H9 (cell line): Measurements from ENCODE around the gene C5orf15. TPM values are rescaled to one million over a fixed set of nuclear protein-coding genes. Genes with fewer than 3 reads are reported as not detected.

Experiments
- DNase-seq: peaks from one replicate; pipeline ENCODE4 v3.0.0-alpha.2; 2017
- H2AFZ ChIP-seq: one replicate; pipeline ENCODE4 v1.6.1; 2013; ENCODE audit warnings: mild to moderate bottlenecking, low read length, control low read depth, moderate library complexity
- H2AK5ac ChIP-seq: 2 replicates; pipeline ENCODE4 v1.6.1; 2013; ENCODE audit warnings: low read length, control low read depth, mixed read lengths; ENCODE audit not compliant: insufficient read length
- H2BK120ac ChIP-seq: one replicate; pipeline ENCODE4 v1.6.1; 2013; ENCODE audit warnings: low read depth, mild to moderate bottlenecking, low read length, control low read depth, inconsistent platforms; ENCODE audit not compliant: poor library complexity, severe bottlenecking
- H2BK12ac ChIP-seq: 2 replicates; pipeline ENCODE4 v1.6.1; 2013; ENCODE audit warnings: low read length, control low read depth, mixed read lengths, low read depth; ENCODE audit not compliant: insufficient read length
- H2BK15ac ChIP-seq: 2 replicates; pipeline ENCODE4 v1.6.1; 2013; ENCODE audit warnings: low read depth, low read length, control low read depth
- H2BK20ac ChIP-seq: one replicate; pipeline ENCODE4 v1.6.1; 2013; ENCODE audit warnings: low read depth, mild to moderate bottlenecking, low read length, control low read depth, inconsistent platforms; ENCODE audit not compliant: poor library complexity, severe bottlenecking
- H2BK5ac ChIP-seq: 2 replicates; pipeline ENCODE4 v1.6.1; 2013; ENCODE audit warnings: low read length, control low read depth, mixed read lengths; ENCODE audit not compliant: insufficient read length
- H3K14ac ChIP-seq: 2 replicates; pipeline ENCODE4 v1.6.1; 2013; ENCODE audit warnings: low read length, control low read depth; ENCODE audit not compliant: insufficient read depth
- H3K18ac ChIP-seq: 2 replicates; pipeline ENCODE4 v1.6.1; 2013; ENCODE audit warnings: low read depth, mild to moderate bottlenecking, mixed read lengths, low read length, control low read depth; ENCODE audit not compliant: insufficient read length
- H3K23ac ChIP-seq: 2 replicates; pipeline ENCODE4 v1.6.1; 2013; ENCODE audit warnings: low read length, control low read depth, mixed read lengths, low read depth; ENCODE audit not compliant: insufficient read length
- H3K23me2 ChIP-seq: 2 replicates; pipeline ENCODE4 v1.6.1; 2013; ENCODE audit warnings: low read depth, mild to moderate bottlenecking, mixed read lengths, low read length, control low read depth; ENCODE audit not compliant: insufficient read length, poor library complexity, severe bottlenecking
- H3K27ac ChIP-seq: 2 replicates; pipeline ENCODE4 v1.5.1; 2013; ENCODE audit warnings: low read length, control low read depth, mixed read lengths, low read depth; ENCODE audit not compliant: insufficient read length
- H3K27me3 ChIP-seq: 2 replicates; pipeline ENCODE4 v1.6.1; 2013; ENCODE audit warnings: low read length, control low read depth, inconsistent platforms; ENCODE audit not compliant: insufficient read depth
- H3K4ac ChIP-seq: 2 replicates; pipeline ENCODE4 v1.6.1; 2013; ENCODE audit warnings: low read depth, mild to moderate bottlenecking, control low read depth, inconsistent platforms, low read length, moderate library complexity
- H3K4me1 ChIP-seq: 2 replicates; pipeline ENCODE4 v1.6.1; 2013; ENCODE audit warnings: low read length, control low read depth, inconsistent platforms; ENCODE audit not compliant: insufficient read depth
- H3K4me2 ChIP-seq: 2 replicates; pipeline ENCODE4 v1.6.1; 2013; ENCODE audit warnings: low read length, control low read depth, mixed read lengths; ENCODE audit not compliant: insufficient read length, insufficient read depth
- H3K56ac ChIP-seq: 2 replicates; pipeline ENCODE4 v1.6.1; 2013; ENCODE audit warnings: low read depth, mild to moderate bottlenecking, mixed read lengths, low read length, control low read depth; ENCODE audit not compliant: insufficient read length
- H3K79me1 ChIP-seq: 2 replicates; pipeline ENCODE4 v1.6.1; 2013; ENCODE audit warnings: low read depth, mild to moderate bottlenecking, moderate library complexity, low read length, control low read depth, inconsistent platforms; ENCODE audit not compliant: insufficient read depth, poor library complexity, severe bottlenecking
- H3K79me2 ChIP-seq: 2 replicates; pipeline ENCODE4 v1.6.1; 2013; ENCODE audit warnings: low read length, control low read depth, inconsistent platforms; ENCODE audit not compliant: insufficient read depth
- H3K9ac ChIP-seq: 2 replicates; pipeline ENCODE4 v1.6.1; 2013; ENCODE audit warnings: low read length, control low read depth, mixed read lengths; ENCODE audit not compliant: insufficient read length; ENCODE audit errors: extremely low read depth
- H3K9me3 ChIP-seq: one replicate; pipeline ENCODE4 v1.6.1; 2013; ENCODE audit warnings: low read depth, low read length, inconsistent platforms; ENCODE audit not compliant: control insufficient read depth
- H3T11ph ChIP-seq: one replicate; pipeline ENCODE4 v1.6.1; 2013; ENCODE audit warnings: mild to moderate bottlenecking, low read length, control low read depth, inconsistent platforms
- H4K20me1 ChIP-seq: one replicate; pipeline ENCODE4 v1.6.1; 2013; ENCODE audit not compliant: control insufficient read depth, insufficient read length, insufficient read depth
- H4K5ac ChIP-seq: 2 replicates; pipeline ENCODE4 v1.6.1; 2013; ENCODE audit warnings: low read depth, mild to moderate bottlenecking, mixed read lengths, low read length, control low read depth; ENCODE audit not compliant: insufficient read length
- H4K8ac ChIP-seq: replicated peaks from 2 replicates; pipeline ENCODE4 v1.6.1; 2013; ENCODE audit warnings: low read length, control low read depth, mixed read lengths, low read depth; ENCODE audit not compliant: insufficient read length
- H4K91ac ChIP-seq: 2 replicates; pipeline ENCODE4 v1.6.1; 2013; ENCODE audit warnings: low read depth, mild to moderate bottlenecking, moderate library complexity, mixed read lengths, low read length, control low read depth; ENCODE audit not compliant: insufficient read length
- H3K27ac Mint-ChIP-seq, 3 experiments: 2 replicates in 2 of 3; 3 replicates in 1 of 3; pipeline ENCODE4 v1.8.0; 2020 to 2021; ENCODE audit warnings: mixed read lengths in 3 of 3, mild to moderate bottlenecking in 1 of 3, moderate library complexity in 1 of 3
- H3K27me3 Mint-ChIP-seq: 2 replicates; pipeline ENCODE4 v1.8.0; 2021; ENCODE audit warnings: low read depth, mild to moderate bottlenecking, moderate library complexity, mixed read lengths
- H3K36me3 Mint-ChIP-seq, 3 experiments: 2 replicates in 2 of 3; 3 replicates in 1 of 3; pipeline ENCODE4 v1.8.0; 2020 to 2021; ENCODE audit warnings: low read depth in 3 of 3, mixed read lengths in 3 of 3; ENCODE audit not compliant: insufficient read depth in 1 of 3
- H3K4me1 Mint-ChIP-seq, 2 experiments: 2 replicates each; pipeline ENCODE4 v1.8.0; 2020; ENCODE audit warnings: mixed read lengths in 2 of 2
- H3K4me3 Mint-ChIP-seq, 2 experiments: 2 replicates in 1 of 2; 3 replicates in 1 of 2; pipeline ENCODE4 v1.8.0; 2020 to 2021; ENCODE audit warnings: mild to moderate bottlenecking in 2 of 2, mixed read lengths in 2 of 2, moderate library complexity in 1 of 2
- H3K9me3 Mint-ChIP-seq, 2 experiments: 2 replicates in 1 of 2; 3 replicates in 1 of 2; pipeline ENCODE4 v1.8.0; 2020; ENCODE audit warnings: mild to moderate bottlenecking in 2 of 2, mixed read lengths in 2 of 2, moderate library complexity in 1 of 2
- CTCF ChIP-seq: fragments of 200-600 bp; sonication (generic); conservative IDR thresholded peaks from 3 replicates; pipeline ENCODE4 v1.8.0; 2021; ENCODE audit warnings: antibody characterized with exemption, mild to moderate bottlenecking
- WGBS: extraction: QIAGEN DNeasy Blood & Tissue Kit; methylation state at CpG from one replicate; pipeline ENCODE4 v1.1.7; 2013; ENCODE audit warnings: missing lambda C conversion rate, low lambda C conversion rate, mixed read lengths; ENCODE audit not compliant: insufficient read length; ENCODE audit errors: extremely low coverage; 5-methylcytosine and 5-hydroxymethylcytosine counted together
- total RNA-seq: library from RNA; stranded (reverse); gene quantifications from 2 replicates; pipeline ENCODE4 v1.2.1, GENCODE V29; 2021

The C5orf15 gene
- total RNA-seq, 1 experiment from 2014 or later, result 33.4 TPM

- Histone ChIP-seq H3K9ac (no peak overlapping the region), H2BK120ac (no peak overlapping the region), H3K4ac (no peak overlapping the region), H3K4me2 (no peak overlapping the region), H2BK5ac (no peak overlapping the region), H2BK12ac (no peak overlapping the region), H4K8ac (no peak overlapping the region), H2BK20ac (no peak overlapping the region), H3K79me2 (no peaks in the 10 kb centered on the region), H4K91ac (no peak overlapping the region), H3K56ac (no peak overlapping the region), H3K4me1 (no peaks in the 10 kb centered on the region), H3K79me1 (no peaks in the 10 kb centered on the region), H3K18ac (no peak overlapping the region), H3K14ac (no peak overlapping the region), H3K27me3 (no peaks in the 10 kb centered on the region), H2AK5ac (no peak overlapping the region), H4K5ac (no peak overlapping the region), H3K23ac (no peak overlapping the region), H3K27ac (no peak overlapping the region), H3K23me2 (no peaks in the 10 kb centered on the region), H4K20me1 (no peaks in the 10 kb centered on the region), H3K9me3 (no peaks in the 10 kb centered on the region), H2BK15ac (no peak overlapping the region), H3T11ph (no peak overlapping the region), H2AFZ (no peak overlapping the region)
- Mint-ChIP-seq H3K36me3 (no peaks in the 10 kb centered on the region), H3K4me3 (no peak overlapping the region), H3K27me3 (peaks cover 1% of the 10 kb centered on the region), H3K9me3 (no peaks in the 10 kb centered on the region), H3K27ac (no peak overlapping the region; a peak in 1 of 7 replicates), H3K4me1 (peaks cover 0 to 3% of the 10 kb centered on the region in 2 experiments; a peak in 1 of 4 replicates)
- no peak for TF ChIP-seq CTCF
- DNase-seq, result no peak
- WGBS, result no CpG with 5 or more reads among the region's 10 CpGs
Measured at GRCh38 chr5:133912951-133913350, 55.5 kb downstream of the C5orf15 start.
